HG03025 (cell line): Measurements from ENCODE around the gene MSMP.

Source experiments
- ATAC-seq: cut with Tn5 transposase; IDR thresholded peaks from one replicate; pipeline ENCODE4 v1.9.1; 2021; ENCODE audit warnings: mild to moderate bottlenecking, moderate library complexity; ENCODE audit not compliant: unreplicated experiment, low FRiP score

Gene MSMP

DNA sequence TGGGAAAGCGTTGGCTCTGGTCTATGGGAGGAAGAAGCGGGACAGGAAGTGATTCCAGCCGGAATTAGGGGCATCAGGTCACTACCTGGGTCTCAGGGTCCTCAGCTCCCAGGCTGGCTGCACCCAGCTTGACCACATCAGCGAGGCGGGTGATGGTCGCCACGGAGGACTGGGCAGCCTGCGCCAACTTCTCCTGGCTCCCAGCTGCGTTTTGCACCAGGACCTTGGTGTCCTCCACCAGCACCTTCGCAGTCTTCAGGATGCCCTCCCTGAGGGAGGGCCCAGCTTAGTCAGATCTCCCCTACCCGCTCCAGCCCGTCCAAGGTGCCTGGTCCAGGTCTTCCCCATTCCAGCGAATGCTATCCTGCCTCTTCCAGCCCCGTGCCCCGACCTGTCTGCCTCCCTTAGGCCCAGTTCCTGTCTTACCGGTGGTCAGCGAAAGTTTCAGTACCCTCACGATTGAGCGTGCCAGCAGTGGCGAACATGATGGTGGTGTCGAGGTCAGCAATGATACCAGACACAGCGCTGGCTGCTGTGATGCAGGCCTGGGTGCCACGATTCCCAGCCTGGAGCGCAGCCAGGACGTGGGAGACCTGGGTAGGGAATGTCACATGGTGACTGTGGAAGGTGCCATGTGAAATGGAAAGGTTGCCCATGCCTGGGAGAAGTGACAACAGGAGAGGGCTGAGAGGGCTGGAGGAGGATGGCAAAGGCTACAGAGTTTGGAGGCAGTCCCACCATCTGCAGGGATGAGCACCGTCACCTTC, 50.0 kb downstream of the MSMP start:
- ATAC-seq = no peak
